Measurements from ENCODE around the gene PRR35.

DNA sequence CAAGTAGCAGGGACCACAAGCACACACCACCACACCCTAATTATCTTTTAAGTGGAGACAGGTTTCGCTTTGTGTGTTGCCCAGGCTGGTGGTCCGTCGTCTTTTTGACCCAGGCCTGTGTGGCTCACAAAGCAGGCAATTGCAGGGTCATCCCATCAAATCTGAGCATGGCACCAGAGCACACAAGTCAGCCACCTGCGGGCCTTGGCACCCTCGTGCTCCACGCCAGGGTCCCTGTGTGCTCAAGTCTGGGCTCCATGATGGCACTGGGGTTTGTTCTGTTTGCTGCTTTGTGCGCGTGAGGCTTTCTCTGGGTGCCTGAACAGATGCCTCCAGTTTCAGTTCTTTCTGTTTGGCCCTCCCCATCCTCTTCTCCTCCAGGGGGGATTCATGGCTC lies 35.1 kb upstream of the PRR35 start:
- TF ChIP-seq L3MBTL2 (conservative IDR thresholded peaks at IDR 0.05) (no peak), SUZ12 (IDR thresholded peaks at IDR 0.05) (no peak), FOXM1 (IDR thresholded peaks at IDR 0.05; ENCODE audit: borderline replicate concordance) (no peak), SP1 (IDR thresholded peaks at IDR 0.05) (no peak)
